Measurements from ENCODE around the gene WDR45. TPM values are rescaled to one million over a fixed set of nuclear protein-coding genes. Genes with fewer than 3 reads are reported as not detected.

Gene WDR45
- total RNA-seq, 1 experiment from 2014 or later = 36.7 TPM

DNA sequence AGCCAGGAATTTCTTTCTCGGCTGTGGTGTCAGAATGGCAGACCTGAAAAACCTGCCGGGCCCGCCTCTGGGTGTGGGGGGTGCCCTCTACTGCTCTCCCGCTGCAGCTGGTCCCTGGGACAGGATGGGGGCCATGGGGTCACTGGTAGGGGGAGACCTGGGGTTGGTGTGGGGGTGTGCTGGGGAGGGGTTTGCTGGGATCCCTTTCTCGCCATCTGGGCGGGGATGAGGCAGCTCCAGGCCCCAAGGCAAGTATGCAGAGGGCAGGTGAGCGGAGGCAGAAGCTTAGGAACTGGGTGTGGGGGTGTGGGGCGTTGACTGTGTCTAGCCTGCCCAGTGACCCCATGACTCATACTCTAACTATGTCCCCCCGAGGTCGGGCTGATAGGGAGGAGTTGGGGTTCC lies 20.0 kb downstream of the WDR45 start:
- Histone ChIP-seq H2AFZ (no peak overlapping the region), H3K79me2 (ENCODE audit: low read depth) (peaks cover 7% of the 10 kb centered on the region; the same call in 1 of the 2 replicates), H4K20me1 (ENCODE audit: insufficient read depth) (no peaks in the 10 kb centered on the region), H3K27me3 (ENCODE audit: insufficient read depth, low read depth) (no peaks in the 10 kb centered on the region), H3F3A (ENCODE audit: insufficient read depth, low read depth) (no peaks in the 10 kb centered on the region; the same call in 1 of the 2 replicates), H3K4me2 (peak overlapping the region; percentile 62), H3K36me3 (ENCODE audit: low read depth) (no peaks in the 10 kb centered on the region), H3K4me3 (peak overlapping the region; percentile 57; the same call in 1 of the 2 replicates), H3K9me2 (ENCODE audit: insufficient read depth) (no peaks in the 10 kb centered on the region), H3K27ac (peak overlapping the region; percentile 19; the same call in 1 of the 2 replicates), H3K9me3 (ENCODE audit: insufficient read depth, low read depth) (no peaks in the 10 kb centered on the region), H3K4me1 (replicated peaks; ENCODE audit: insufficient read depth) (no peaks in the 10 kb centered on the region)
- CTCF ChIA-PET = no interaction called here
- intact Hi-C loops (cut with micrococcal nuclease; ENCODE audit: unreplicated experiment) = loop anchor here (2.0 to 5.0 kb wide), 3 partner anchors 17 to 142 kb away; partner anchors contain the start of genes OTUD5, PIM2 and TFE3
- no TSS peak for BruUV-seq (replicated peaks)
- no peak for TF ChIP-seq EZH2 (IDR thresholded peaks at IDR 0.05; ENCODE audit: low read depth)
- TF ChIP-seq, protein P1, sequence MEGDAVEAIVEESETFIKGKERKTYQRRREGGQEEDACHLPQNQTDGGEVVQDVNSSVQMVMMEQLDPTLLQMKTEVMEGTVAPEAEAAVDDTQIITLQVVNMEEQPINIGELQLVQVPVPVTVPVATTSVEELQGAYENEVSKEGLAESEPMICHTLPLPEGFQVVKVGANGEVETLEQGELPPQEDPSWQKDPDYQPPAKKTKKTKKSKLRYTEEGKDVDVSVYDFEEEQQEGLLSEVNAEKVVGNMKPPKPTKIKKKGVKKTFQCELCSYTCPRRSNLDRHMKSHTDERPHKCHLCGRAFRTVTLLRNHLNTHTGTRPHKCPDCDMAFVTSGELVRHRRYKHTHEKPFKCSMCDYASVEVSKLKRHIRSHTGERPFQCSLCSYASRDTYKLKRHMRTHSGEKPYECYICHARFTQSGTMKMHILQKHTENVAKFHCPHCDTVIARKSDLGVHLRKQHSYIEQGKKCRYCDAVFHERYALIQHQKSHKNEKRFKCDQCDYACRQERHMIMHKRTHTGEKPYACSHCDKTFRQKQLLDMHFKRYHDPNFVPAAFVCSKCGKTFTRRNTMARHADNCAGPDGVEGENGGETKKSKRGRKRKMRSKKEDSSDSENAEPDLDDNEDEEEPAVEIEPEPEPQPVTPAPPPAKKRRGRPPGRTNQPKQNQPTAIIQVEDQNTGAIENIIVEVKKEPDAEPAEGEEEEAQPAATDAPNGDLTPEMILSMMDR (conservative IDR thresholded peaks at IDR 0.05) = no peak
- POLR2A ChIA-PET (ENCODE audit: unreplicated experiment) = no interaction called here
- DNase-seq = peak; percentile 59 to 64

GRCh38 chrX:49059201-49059600 lies 20.5 kb downstream of the WDR45 start:
- BruUV-seq (replicated peaks) = TSS peak; percentile 50
- peak overlapping the region; percentile 47; the same call in 1 of the 2 replicates for H3K27ac ChIP-seq

GRCh38 chrX:49058794-49059193 lies 20.9 kb downstream of the WDR45 start, which contains the start of gene CCDC120:
TSS of gene CCDC120 (plus strand) at chrX:49058999. CDS start at chrX:49062042, 3,043 bp downstream.
- Histone ChIP-seq H3K9me2 (ENCODE audit: insufficient read depth) (no peaks in the 10 kb centered on the region), H4K20me1 (ENCODE audit: insufficient read depth) (no peaks in the 10 kb centered on the region), H3K4me2 (peak within 1 kb of the TSS; percentile 62), H3K9me3 (ENCODE audit: insufficient read depth, low read depth) (no peaks in the 10 kb centered on the region), H3K4me3 (peak within 1 kb of the TSS; percentile 57; the same call in 1 of the 2 replicates), H3K27ac (peak within 1 kb of the TSS; percentile 47; the same call in 1 of the 2 replicates), H3K4me1 (replicated peaks; ENCODE audit: insufficient read depth) (no peaks in the 10 kb centered on the region), H3K36me3 (ENCODE audit: low read depth) (no peaks in the 10 kb centered on the region), H3K27me3 (ENCODE audit: insufficient read depth, low read depth) (no peaks in the 10 kb centered on the region), H3F3A (ENCODE audit: insufficient read depth, low read depth) (no peaks in the 10 kb centered on the region; the same call in 1 of the 2 replicates), H3K79me2 (ENCODE audit: low read depth) (peaks cover 7% of the 10 kb centered on the region; the same call in 1 of the 2 replicates), H2AFZ (no peak within 1 kb of the TSS)
- intact Hi-C loops (cut with micrococcal nuclease; ENCODE audit: unreplicated experiment) = loop anchor here (2.0 to 5.0 kb wide), 3 partner anchors 16 to 141 kb away; partner anchors contain the start of genes OTUD5, PIM2 and TFE3
- ChIA-PET POLR2A (ENCODE audit: unreplicated experiment) (no interaction called here), CTCF (no interaction called here)
- no peak for TF ChIP-seq EZH2 (IDR thresholded peaks at IDR 0.05; ENCODE audit: low read depth)
- TF ChIP-seq, protein P1 (conservative IDR thresholded peaks at IDR 0.05) = no peak
- DNase-seq = no peak
- BruUV-seq (replicated peaks) = no TSS peak

More at GRCh38 chrX:49059201-49059600, 20.5 kb downstream of the WDR45 start:
- POLR2A ChIA-PET (ENCODE audit: unreplicated experiment) = no interaction called here
- no peaks in the 10 kb centered on the region for H4K20me1 ChIP-seq (ENCODE audit: insufficient read depth)
- CTCF ChIA-PET = no interaction called here
- H3K79me2 ChIP-seq (ENCODE audit: low read depth) = peaks cover 7% of the 10 kb centered on the region; the same call in 1 of the 2 replicates
- no peaks in the 10 kb centered on the region for H3K36me3 ChIP-seq (ENCODE audit: low read depth)
- TF ChIP-seq, protein P1 (conservative IDR thresholded peaks at IDR 0.05) = no peak
- TF ChIP-seq EZH2 (IDR thresholded peaks at IDR 0.05; ENCODE audit: low read depth) = no peak
- no peaks in the 10 kb centered on the region for H3K4me1 ChIP-seq (replicated peaks; ENCODE audit: insufficient read depth)
- no peaks in the 10 kb centered on the region for H3K9me2 ChIP-seq (ENCODE audit: insufficient read depth)
- no peaks in the 10 kb centered on the region for H3K27me3 ChIP-seq (ENCODE audit: insufficient read depth, low read depth)
- no peaks in the 10 kb centered on the region; the same call in 1 of the 2 replicates for H3F3A ChIP-seq (ENCODE audit: insufficient read depth, low read depth)
- H3K9me3 ChIP-seq (ENCODE audit: insufficient read depth, low read depth) = no peaks in the 10 kb centered on the region
- intact Hi-C loops (cut with micrococcal nuclease; ENCODE audit: unreplicated experiment) = loop anchor here (2.0 to 5.0 kb wide), 3 partner anchors 16 to 142 kb away; partner anchors contain the start of genes OTUD5, PIM2 and TFE3
- peak overlapping the region; percentile 62 for H3K4me2 ChIP-seq
- peak overlapping the region; percentile 57; the same call in 1 of the 2 replicates for H3K4me3 ChIP-seq
- no peak for DNase-seq
- no peak overlapping the region for H2AFZ ChIP-seq
